GM12878 (cell line): ENCODE measurements around the gene ECM2.

ENCODE experiments used
- CTCF ChIP-seq, 3 experiments: IDR thresholded peaks in 2 of 3; conservative IDR thresholded peaks in 1 of 3; 2 replicates each; pipeline ENCODE4 v1.5.1; 2011; ENCODE audit warnings: low read depth in 3 of 3, low read length in 3 of 3, mild to moderate bottlenecking in 3 of 3, control low read depth in 2 of 3, moderate library complexity in 2 of 3, inconsistent platforms in 1 of 3, mixed read lengths in 1 of 3; ENCODE audit not compliant: control insufficient read depth in 2 of 3, insufficient read depth in 1 of 3; ENCODE audit errors: extremely low read depth in 1 of 3
- HDAC2 ChIP-seq: fragments of 200-600 bp; sonication (generic); IDR thresholded peaks from 2 replicates; pipeline ENCODE4 v1.6.1; 2017

DNA sequence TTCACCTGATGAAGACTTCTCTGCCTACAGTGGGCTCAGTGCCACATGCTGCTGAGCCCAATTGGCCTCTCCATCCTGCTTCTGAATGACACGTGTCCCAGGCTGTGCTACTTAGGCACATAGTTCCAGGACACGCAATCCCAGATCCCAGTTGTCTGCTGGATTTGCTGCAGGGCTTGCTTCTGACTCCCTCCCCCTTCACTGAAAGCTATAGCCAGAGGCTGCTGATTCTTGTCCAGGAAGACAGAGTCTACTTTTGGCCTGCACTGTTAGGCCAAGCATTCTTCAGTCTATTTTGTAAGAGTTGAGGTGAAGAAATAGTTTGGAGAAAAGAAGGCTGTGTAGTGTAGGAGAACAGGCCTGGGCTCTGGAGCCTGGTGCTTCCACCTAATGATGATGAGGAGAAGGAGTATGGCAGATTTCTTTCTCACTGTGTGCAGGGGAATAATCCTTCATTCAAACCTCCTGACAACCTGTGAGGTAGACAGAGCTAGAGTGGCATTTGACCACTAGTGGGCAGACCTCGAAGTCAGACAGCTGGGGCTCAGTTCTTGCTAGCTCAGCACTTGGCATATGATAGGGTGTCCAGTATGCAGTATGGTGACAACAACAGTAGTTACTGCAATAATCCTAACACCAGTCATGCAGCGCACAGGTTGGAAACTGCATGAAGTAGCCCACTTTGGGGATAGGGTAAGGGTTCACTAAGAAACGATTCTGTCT is 34.0 kb downstream of the ECM2 start:
- TF ChIP-seq CTCF (IDR thresholded peaks at IDR 0.05 in 2 of 3, conservative IDR thresholded peaks at IDR 0.05 in 1 of 3; ENCODE audit: control insufficient read depth in 2 of 3, extremely low read depth in 1 of 3, insufficient read depth in 1 of 3, low read depth in 3 of 3, low read length in 3 of 3) (peak; percentile 43 to 71 (median 70)), HDAC2 (no peak)
